HG03066 (cell line): ENCODE measurements around the gene RINL.
"Not testable (repeated sequence)": the region's sequence is repeated elsewhere in the genome, so short reads cannot be mapped to it uniquely, and the experiment has no call there.

ENCODE experiments used
- ATAC-seq: cut with Tn5 transposase; IDR thresholded peaks from one replicate; pipeline ENCODE4 v1.9.1; 2021; ENCODE audit warnings: low read depth; ENCODE audit not compliant: unreplicated experiment

RINL gene

GRCh38 chr19:38905620-38906019 is 27.5 kb upstream of the RINL start:
- no peak for ATAC-seq

GRCh38 chr19:38904581-38905539 is 26.8 kb upstream of the RINL start:
- ATAC-seq, result no peak

- ATAC-seq, result no peak
These were observed 23.6 kb upstream of the RINL start for GRCh38 chr19:38901683-38902082.

GRCh38 chr19:38900743-38901190 is 22.7 kb upstream of the RINL start:
- ATAC-seq, result no peak

GRCh38 chr19:38900202-38900629 is 22.1 kb upstream of the RINL start:
- no peak for ATAC-seq

- peak; percentile 90 for ATAC-seq
These were observed 21.5 kb upstream of the RINL start, which contains the start of the genes NFKBIB and SIRT2 for GRCh38 chr19:38899447-38900201. Gene NFKBIB (plus strand): TSS chr19:38899969. CDS start chr19:38900033, 64 bp downstream. Gene SIRT2 (minus strand): TSS chr19:38899618. CDS start chr19:38899521, 97 bp downstream.

- ATAC-seq, result no peak
These were observed 20.8 kb upstream of the RINL start for GRCh38 chr19:38898788-38899446.

GRCh38 chr19:38894968-38895367 is 16.9 kb upstream of the RINL start:
- ATAC-seq, result no peak

GRCh38 chr19:38893341-38893771 is 15.3 kb upstream of the RINL start:
- no peak for ATAC-seq

GRCh38 chr19:38892841-38893240 is 14.8 kb upstream of the RINL start:
- ATAC-seq, result no peak

GRCh38 chr19:38891771-38892170 is 13.7 kb upstream of the RINL start:
- no peak for ATAC-seq

GRCh38 chr19:38890686-38891085 is 12.6 kb upstream of the RINL start:
- ATAC-seq, result no peak

GRCh38 chr19:38889803-38890202 is 11.7 kb upstream of the RINL start:
- ATAC-seq, result no peak

- ATAC-seq, result no peak
These were observed 10.8 kb upstream of the RINL start for GRCh38 chr19:38888876-38889275.

GRCh38 chr19:38884691-38885090 is 6.6 kb upstream of the RINL start:
- not testable (repeated sequence) for ATAC-seq

- no peak for ATAC-seq
These were observed 5.2 kb upstream of the RINL start for GRCh38 chr19:38883286-38883685.

GRCh38 chr19:38880882-38881609 is 3.0 kb upstream of the RINL start:
- ATAC-seq, result no peak

- no peak for ATAC-seq
These were observed 2.2 kb upstream of the RINL start for GRCh38 chr19:38880076-38880881.

- no peak for ATAC-seq
These were observed 1.3 kb upstream of the RINL start for GRCh38 chr19:38879400-38879751.
